HG02943 (cell line): ENCODE results near the gene TRIP4.
"Not testable (repeated sequence)": the region's sequence is repeated elsewhere in the genome, so short reads cannot be mapped to it uniquely, and the experiment has no call there.

Experiments used
- ATAC-seq: cut with Tn5 transposase; IDR thresholded peaks from one replicate; pipeline ENCODE4 v1.9.1; 2021; ENCODE audit warnings: mild to moderate bottlenecking, low read depth, moderate library complexity; ENCODE audit not compliant: unreplicated experiment

The TRIP4 gene

GRCh38 chr15:64478863-64479262 lies 91.2 kb downstream of the TRIP4 start:
- ATAC-seq: no peak

DNA sequence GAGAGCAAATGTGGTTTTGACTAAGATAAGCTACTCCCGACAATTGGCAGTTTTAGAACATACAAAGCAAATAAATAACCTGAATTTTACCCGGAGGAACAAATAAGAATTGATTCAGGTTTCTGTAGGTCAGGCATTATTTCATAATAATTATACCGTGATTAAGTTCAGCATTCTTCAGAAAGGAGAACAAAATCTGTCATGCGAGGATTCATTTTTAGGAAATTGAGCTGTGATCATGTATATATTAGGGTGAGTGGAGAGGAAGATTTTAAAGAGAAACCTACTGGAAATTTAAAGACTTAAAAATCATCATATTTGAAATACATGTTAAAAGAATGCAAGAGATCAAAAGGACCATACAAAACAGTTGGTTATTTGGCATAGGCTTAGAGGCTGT lies 93.3 kb downstream of the TRIP4 start:
- ATAC-seq: no peak

- no peak for ATAC-seq
Observed at GRCh38 chr15:64483749-64484148, 96.1 kb downstream of the TRIP4 start.

GRCh38 chr15:64485796-64486195 lies 98.2 kb downstream of the TRIP4 start:
- no peak for ATAC-seq

GRCh38 chr15:64490598-64491259 lies 103.1 kb downstream of the TRIP4 start:
- ATAC-seq: no peak

DNA sequence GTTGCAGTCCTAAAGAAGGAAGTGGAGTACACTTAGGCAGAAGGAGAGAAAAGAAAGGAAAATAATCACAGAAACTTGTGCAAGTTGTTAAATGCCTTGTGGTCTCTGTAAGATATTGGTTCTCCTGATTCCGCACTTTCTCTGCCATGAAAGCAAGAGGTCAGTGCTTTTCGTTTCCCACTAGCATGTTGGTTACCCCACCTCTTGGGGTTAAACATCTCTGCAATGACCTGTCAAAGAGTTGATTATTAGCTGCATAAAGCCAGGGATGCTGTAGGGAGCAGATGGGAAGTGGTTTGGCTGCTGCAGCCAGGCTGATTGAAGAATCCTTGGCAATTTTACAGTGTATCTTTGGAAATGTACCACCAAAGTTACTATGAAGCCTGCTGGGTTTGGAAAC lies 106.0 kb downstream of the TRIP4 start:
- ATAC-seq: no peak

DNA sequence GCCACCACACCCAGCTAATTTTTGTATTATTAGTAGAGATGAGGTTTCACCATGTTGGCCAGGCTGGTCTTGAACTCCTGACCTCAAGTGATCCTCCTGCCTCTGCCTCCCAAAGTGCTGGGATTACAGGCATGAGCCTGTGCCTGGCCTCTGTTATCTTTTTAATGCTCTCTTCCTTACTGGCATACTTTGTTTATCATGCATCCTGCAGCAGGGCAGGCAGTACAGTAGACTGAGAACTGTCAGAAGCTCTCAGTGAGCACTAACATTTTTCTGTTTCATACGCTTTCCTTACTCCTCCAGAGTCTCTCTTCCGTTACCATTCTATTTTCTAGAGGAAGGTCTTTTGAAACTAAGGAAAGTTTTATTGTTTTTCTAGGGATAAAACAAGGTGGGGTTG lies 108.3 kb downstream of the TRIP4 start:
- ATAC-seq: not testable (repeated sequence)

GRCh38 chr15:64500695-64501395 lies 113.2 kb downstream of the TRIP4 start:
- ATAC-seq: no peak

- ATAC-seq: no peak
Observed at GRCh38 chr15:64501396-64501715, 113.7 kb downstream of the TRIP4 start.

- no peak for ATAC-seq
Observed at GRCh38 chr15:64502151-64502550, 114.5 kb downstream of the TRIP4 start.

- no peak for ATAC-seq
Observed at GRCh38 chr15:64502551-64502950, 114.9 kb downstream of the TRIP4 start.

GRCh38 chr15:64503197-64503596 lies 115.6 kb downstream of the TRIP4 start:
- ATAC-seq: no peak

GRCh38 chr15:64503640-64504039 lies 116.0 kb downstream of the TRIP4 start:
- ATAC-seq: no peak
